ENCODE results near the gene DPM3.

The DPM3 gene

GRCh38 chr1:155094622-155094948 lies 45.7 kb downstream of the DPM3 start:
- no peak for FAIRE-seq
- no peak for DNase-seq (ENCODE audit: low spot score)

GRCh38 chr1:155093911-155094621 lies 46.3 kb downstream of the DPM3 start:
- no peak for DNase-seq (ENCODE audit: low spot score)
- FAIRE-seq, result no peak

GRCh38 chr1:155092641-155093040 lies 47.7 kb downstream of the DPM3 start:
- no peak for DNase-seq (ENCODE audit: low spot score)
- FAIRE-seq, result no peak

GRCh38 chr1:155092131-155092530 lies 48.2 kb downstream of the DPM3 start:
- FAIRE-seq (no peak), DNase-seq (ENCODE audit: low spot score) (no peak)

- no peak for FAIRE-seq
- DNase-seq (ENCODE audit: low spot score), result peak; percentile 78
These were observed 49.0 kb downstream of the DPM3 start for GRCh38 chr1:155091071-155092051.
